ENCODE measurements around the gene TPM2. TPM values are rescaled to one million over a fixed set of nuclear protein-coding genes. Genes with fewer than 3 reads are reported as not detected.
A peak's percentile ranks its signal among the peaks of the same experiment; 100 is the strongest.

Gene TPM2
- total RNA-seq, 1 experiment from 2014 or later, result 544 TPM

DNA sequence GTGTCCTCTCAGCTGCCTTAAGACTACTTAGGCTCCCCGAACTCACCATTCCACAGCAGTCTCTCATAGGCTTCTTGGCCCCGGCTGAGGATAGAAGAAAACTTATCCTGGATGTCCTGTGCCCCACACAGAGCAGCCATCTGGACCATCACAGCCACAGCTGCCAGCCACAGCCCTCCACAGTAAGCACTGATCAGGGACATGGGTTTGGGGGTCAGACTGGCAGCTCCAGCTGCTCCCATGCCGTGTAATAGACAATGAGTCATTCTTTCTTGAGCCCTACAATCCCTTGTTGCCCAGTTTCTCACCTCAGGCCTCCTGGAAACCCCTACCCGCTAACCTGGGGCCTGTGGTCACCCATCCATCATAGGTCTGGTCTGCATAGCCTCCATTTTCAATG lies 48.5 kb upstream of the TPM2 start:
- Histone ChIP-seq H3K27me3 (ENCODE audit: control insufficient read depth, insufficient read depth, low read length) (no peaks in the 10 kb centered on the region), H3K27ac (ENCODE audit: low read length) (no peak overlapping the region), H3K4me3 (ENCODE audit: low read depth in 2 of 2, low read length in 2 of 2) (no peak overlapping the region), H3K4me1 (ENCODE audit: control insufficient read depth, insufficient read depth, low read length) (peaks cover 23% of the 10 kb centered on the region), H3K9me3 (ENCODE audit: control insufficient read depth, insufficient read depth, low read depth, low read length) (no peaks in the 10 kb centered on the region), H3K36me3 (ENCODE audit: control insufficient read depth, insufficient read depth, low read length) (peaks cover 29% of the 10 kb centered on the region)
- in situ Hi-C loops (cut with HindIII; ENCODE audit: low pct_unique_long_range_greater_than_20kb, low sequenced_read_pairs) (no loop called here), intact Hi-C loops (cut with micrococcal nuclease; ENCODE audit: unreplicated experiment) (no loop called here)
- BruUV-seq (replicated peaks), result no TSS peak
- ATAC-seq (no peak), DNase-seq (ENCODE audit: low read depth, low spot score) (no peak)
- POLR2A ChIA-PET, result interaction anchor here (0.6 to 1.2 kb wide), 3 partner anchors 19 to 577 kb away, joined by 3 to 7 read pairs (median 4); no protein-coding TSS in a partner anchor
- TF ChIP-seq, protein P1, sequence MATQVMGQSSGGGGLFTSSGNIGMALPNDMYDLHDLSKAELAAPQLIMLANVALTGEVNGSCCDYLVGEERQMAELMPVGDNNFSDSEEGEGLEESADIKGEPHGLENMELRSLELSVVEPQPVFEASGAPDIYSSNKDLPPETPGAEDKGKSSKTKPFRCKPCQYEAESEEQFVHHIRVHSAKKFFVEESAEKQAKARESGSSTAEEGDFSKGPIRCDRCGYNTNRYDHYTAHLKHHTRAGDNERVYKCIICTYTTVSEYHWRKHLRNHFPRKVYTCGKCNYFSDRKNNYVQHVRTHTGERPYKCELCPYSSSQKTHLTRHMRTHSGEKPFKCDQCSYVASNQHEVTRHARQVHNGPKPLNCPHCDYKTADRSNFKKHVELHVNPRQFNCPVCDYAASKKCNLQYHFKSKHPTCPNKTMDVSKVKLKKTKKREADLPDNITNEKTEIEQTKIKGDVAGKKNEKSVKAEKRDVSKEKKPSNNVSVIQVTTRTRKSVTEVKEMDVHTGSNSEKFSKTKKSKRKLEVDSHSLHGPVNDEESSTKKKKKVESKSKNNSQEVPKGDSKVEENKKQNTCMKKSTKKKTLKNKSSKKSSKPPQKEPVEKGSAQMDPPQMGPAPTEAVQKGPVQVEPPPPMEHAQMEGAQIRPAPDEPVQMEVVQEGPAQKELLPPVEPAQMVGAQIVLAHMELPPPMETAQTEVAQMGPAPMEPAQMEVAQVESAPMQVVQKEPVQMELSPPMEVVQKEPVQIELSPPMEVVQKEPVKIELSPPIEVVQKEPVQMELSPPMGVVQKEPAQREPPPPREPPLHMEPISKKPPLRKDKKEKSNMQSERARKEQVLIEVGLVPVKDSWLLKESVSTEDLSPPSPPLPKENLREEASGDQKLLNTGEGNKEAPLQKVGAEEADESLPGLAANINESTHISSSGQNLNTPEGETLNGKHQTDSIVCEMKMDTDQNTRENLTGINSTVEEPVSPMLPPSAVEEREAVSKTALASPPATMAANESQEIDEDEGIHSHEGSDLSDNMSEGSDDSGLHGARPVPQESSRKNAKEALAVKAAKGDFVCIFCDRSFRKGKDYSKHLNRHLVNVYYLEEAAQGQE (IDR thresholded peaks at IDR 0.05; ENCODE audit: insufficient read depth in 1 of 2, low read depth in 2 of 2, low read length in 1 of 2), result no peak
- no peak for TF ChIP-seq TCF7L2 (IDR thresholded peaks at IDR 0.05; ENCODE audit: low read depth, low read length)
- TF ChIP-seq, protein P2, sequence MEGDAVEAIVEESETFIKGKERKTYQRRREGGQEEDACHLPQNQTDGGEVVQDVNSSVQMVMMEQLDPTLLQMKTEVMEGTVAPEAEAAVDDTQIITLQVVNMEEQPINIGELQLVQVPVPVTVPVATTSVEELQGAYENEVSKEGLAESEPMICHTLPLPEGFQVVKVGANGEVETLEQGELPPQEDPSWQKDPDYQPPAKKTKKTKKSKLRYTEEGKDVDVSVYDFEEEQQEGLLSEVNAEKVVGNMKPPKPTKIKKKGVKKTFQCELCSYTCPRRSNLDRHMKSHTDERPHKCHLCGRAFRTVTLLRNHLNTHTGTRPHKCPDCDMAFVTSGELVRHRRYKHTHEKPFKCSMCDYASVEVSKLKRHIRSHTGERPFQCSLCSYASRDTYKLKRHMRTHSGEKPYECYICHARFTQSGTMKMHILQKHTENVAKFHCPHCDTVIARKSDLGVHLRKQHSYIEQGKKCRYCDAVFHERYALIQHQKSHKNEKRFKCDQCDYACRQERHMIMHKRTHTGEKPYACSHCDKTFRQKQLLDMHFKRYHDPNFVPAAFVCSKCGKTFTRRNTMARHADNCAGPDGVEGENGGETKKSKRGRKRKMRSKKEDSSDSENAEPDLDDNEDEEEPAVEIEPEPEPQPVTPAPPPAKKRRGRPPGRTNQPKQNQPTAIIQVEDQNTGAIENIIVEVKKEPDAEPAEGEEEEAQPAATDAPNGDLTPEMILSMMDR (IDR thresholded peaks at IDR 0.05), result no peak
- TF ChIP-seq SIN3A (IDR thresholded peaks at IDR 0.05; ENCODE audit: borderline replicate concordance, insufficient read depth, low read depth, low read length), result no peak
- 0 out of 2 replicates have a peak, but pooled peaks have one; percentile 11 for TF ChIP-seq POLR2AphosphoS5 (IDR thresholded peaks at IDR 0.05; ENCODE audit: low read depth, low read length)
- CTCF ChIA-PET, result no interaction called here

GRCh38 chr9:35737143-35737542 lies 47.4 kb upstream of the TPM2 start:
- intact Hi-C loops (cut with micrococcal nuclease; ENCODE audit: unreplicated experiment), result no loop called here

More at GRCh38 chr9:35737143-35737542, 47.4 kb upstream of the TPM2 start:
- H3K4me1 ChIP-seq (ENCODE audit: control insufficient read depth, insufficient read depth, low read length), result peaks cover 24% of the 10 kb centered on the region
- no peak for ATAC-seq
- ChIA-PET CTCF (interaction anchor here (0.8 kb wide), 1 partner anchor 11 kb away, joined by 4 read pairs; the partner anchor contains the start of gene GBA2), POLR2A (interaction anchor here (0.6 to 1.2 kb wide), 2 partner anchors 20 to 51 kb away, joined by 4 to 11 read pairs; no protein-coding TSS in a partner anchor)
- in situ Hi-C loops (cut with HindIII; ENCODE audit: low pct_unique_long_range_greater_than_20kb, low sequenced_read_pairs), result no loop called here
- H3K9me3 ChIP-seq (ENCODE audit: control insufficient read depth, insufficient read depth, low read depth, low read length), result no peaks in the 10 kb centered on the region
- peak overlapping the region; percentile 51 for H3K27ac ChIP-seq (ENCODE audit: low read length)
- DNase-seq (ENCODE audit: low read depth, low spot score), result no peak
- no peaks in the 10 kb centered on the region for H3K27me3 ChIP-seq (ENCODE audit: control insufficient read depth, insufficient read depth, low read length)
- H3K4me3 ChIP-seq (ENCODE audit: low read depth in 2 of 2, low read length in 2 of 2), result no peak overlapping the region
- TF ChIP-seq, protein P1 (IDR thresholded peaks at IDR 0.05; ENCODE audit: insufficient read depth in 1 of 2, low read depth in 2 of 2, low read length in 1 of 2), result no peak
- TF ChIP-seq, protein P2 (IDR thresholded peaks at IDR 0.05), result no peak
- no peak for TF ChIP-seq TCF7L2 (IDR thresholded peaks at IDR 0.05; ENCODE audit: low read depth, low read length)
- TF ChIP-seq POLR2AphosphoS5 (IDR thresholded peaks at IDR 0.05; ENCODE audit: low read depth, low read length), result no peak
- no peak for TF ChIP-seq SIN3A (IDR thresholded peaks at IDR 0.05; ENCODE audit: borderline replicate concordance, insufficient read depth, low read depth, low read length)
- BruUV-seq (replicated peaks), result no TSS peak
- H3K36me3 ChIP-seq (ENCODE audit: control insufficient read depth, insufficient read depth, low read length), result peaks cover 25% of the 10 kb centered on the region

Data from Panc1 (cell line).